ENCODE data around the gene AMZ1.
"Not testable (repeated sequence)": the region's sequence is repeated elsewhere in the genome, so short reads cannot be mapped to it uniquely, and the experiment has no call there.

AMZ1 gene

DNA sequence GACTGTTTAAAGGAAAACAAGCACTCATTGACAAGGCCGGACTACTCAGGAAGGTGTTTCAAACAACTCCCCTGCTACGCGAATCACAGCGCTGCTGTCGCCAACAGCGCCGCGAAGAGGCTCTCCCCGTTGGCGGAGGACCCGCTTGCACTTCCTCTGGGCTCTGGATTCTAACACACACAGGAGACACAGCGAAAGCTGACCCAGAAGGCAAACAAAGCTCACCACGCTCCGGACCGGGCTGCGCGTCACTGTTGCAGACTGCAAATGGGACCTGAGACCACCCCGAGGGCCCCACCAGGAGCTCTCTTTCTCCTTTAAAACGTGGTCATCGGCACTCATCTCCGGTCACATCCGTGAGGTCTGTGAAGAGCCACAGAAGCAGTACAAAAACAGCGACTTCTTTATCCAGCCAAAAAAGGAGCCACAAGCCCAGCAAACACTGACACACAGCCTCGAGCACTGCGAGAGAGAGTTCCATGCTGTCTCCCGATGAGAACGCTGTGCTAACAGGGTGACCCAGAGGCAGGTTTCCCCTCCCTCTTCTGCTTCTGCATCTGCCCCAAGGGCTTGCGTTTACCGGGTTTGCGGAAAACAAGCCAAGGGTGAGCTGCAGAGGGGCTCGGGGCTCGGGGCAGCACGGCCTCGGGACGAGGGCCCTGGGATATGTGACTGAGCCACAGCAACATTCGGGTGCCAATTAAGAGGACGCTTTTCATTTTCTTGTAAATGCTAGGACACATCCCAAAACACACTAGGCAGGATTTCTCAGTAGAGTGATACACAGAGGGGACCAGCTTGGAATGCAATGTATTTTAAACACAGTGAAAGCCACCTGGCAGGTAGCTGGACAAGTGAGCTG, 41.3 kb downstream of the AMZ1 start:
- no peak for DNase-seq (ENCODE audit: low read depth)

GRCh38 chr7:2729893-2730716, 42.1 kb downstream of the AMZ1 start:
- DNase-seq (ENCODE audit: low read depth), result no peak

GRCh38 chr7:2730846-2731770, 43.1 kb downstream of the AMZ1 start:
- DNase-seq (ENCODE audit: low read depth), result no peak

DNA sequence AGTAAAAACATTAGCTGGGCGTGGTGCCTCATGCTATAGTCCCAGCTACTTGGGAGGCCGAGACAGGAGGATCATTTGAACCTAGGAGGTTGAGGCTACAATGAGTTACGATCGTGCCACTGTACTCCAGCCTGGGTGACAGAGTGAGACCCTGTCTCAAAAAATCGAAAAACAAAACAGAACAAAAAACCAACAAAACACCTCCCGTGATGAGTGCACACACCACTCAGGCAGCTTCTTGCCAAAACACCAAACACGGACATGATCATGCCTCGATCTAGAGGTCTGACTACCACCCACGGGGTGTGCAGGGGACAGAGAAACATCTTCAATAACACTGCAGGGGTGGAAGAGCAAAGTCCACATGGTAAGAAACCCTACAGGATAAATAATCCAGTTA, 44.4 kb downstream of the AMZ1 start:
- DNase-seq (ENCODE audit: low read depth), result no peak

- no peak for DNase-seq (ENCODE audit: low read depth)
Observed at GRCh38 chr7:2732959-2733584, 45.1 kb downstream of the AMZ1 start.

DNA sequence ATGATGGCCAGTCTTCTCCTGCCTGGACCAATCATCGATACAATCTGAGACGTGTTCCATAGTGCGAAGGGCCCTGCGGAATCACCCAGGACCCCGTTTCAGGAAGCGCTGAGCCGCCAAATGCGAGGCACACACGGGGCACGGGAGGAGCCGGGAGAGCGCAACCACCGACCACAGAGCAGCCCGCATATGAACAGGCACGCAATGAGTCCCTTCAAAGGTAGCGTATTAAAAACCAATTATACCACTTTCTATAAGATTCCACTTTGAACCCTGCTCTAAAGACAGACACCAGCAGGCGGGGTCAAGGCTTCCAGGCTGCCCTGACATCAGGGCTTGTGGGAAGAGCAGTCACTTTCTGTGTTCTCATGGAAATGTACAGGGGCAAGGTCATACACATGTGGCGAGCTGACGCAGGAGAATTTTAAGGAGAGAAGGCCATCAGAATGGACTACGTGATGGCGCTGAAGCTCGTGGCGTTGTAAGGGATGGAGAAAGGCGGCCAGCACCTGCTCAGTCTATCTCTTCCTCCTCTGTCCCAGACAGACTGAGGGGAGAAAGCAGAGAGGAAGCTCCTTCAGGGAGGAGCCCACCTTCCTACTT, 46.2 kb downstream of the AMZ1 start:
- no peak for DNase-seq (ENCODE audit: low read depth)

GRCh38 chr7:2734751-2735571, 47.0 kb downstream of the AMZ1 start:
- DNase-seq (ENCODE audit: low read depth), result no peak

DNA sequence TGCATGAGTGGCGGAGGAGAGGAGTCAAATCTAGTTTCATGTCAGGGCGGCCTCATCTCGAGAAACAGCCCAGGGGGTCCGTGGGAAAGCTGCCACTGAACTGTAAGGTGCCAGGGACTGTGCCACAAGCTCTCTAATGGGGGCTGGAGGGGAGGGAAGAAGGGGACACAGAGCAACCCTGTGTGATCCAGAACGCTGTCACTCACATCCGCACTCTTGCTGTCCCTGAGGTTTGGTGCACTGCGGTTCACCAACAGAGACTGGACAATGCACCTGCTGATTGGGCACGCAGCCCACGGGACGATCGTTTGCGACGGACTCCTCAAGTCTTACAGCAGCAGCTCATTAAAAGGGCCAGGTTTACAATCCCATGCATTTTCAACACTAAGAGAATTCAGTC, 47.7 kb downstream of the AMZ1 start:
- DNase-seq (ENCODE audit: low read depth), result no peak

GRCh38 chr7:2736411-2736914, 48.5 kb downstream of the AMZ1 start:
- DNase-seq (ENCODE audit: low read depth), result no peak

DNA sequence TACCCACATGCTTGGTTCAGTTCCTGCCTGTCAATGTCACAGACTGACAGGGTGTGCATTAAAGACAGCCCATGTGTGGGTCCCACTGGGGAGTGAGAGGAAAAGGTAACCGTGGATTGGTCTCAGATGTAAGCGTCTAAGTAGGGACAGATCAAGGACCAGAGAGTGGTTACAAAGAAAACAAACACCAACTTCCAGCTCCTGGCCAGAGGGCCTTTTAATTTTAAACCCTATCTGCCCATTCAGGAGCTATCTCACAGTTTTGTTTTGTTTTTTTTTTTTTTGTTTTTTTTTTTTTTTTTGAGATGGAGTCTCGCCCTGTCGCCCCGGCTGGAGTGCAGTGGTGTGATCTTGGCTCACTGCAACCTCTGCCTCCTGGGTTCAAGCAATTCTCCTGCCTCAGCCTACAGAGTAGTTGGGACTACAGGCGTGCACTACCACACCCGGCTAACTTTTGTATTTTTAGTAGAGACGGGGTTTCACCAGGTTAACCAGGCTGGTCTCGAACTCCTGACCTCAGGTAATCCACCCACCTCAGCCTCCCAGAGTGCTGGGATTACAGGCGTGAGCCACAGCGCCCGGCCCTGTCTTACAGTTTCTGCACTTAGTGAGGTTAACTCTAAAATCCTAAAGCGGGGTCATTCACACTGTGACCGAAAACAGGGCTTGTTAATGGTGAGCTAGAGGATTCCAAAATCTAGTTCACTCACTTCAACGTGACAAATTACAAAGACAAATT, 49.2 kb downstream of the AMZ1 start:
- not testable (repeated sequence) for DNase-seq (ENCODE audit: low read depth)

- DNase-seq (ENCODE audit: low read depth), result no peak
Observed at GRCh38 chr7:2737771-2738540, 50.0 kb downstream of the AMZ1 start.

- DNase-seq (ENCODE audit: low read depth), result no peak
Observed at GRCh38 chr7:2738766-2739549, 51.0 kb downstream of the AMZ1 start.

DNA sequence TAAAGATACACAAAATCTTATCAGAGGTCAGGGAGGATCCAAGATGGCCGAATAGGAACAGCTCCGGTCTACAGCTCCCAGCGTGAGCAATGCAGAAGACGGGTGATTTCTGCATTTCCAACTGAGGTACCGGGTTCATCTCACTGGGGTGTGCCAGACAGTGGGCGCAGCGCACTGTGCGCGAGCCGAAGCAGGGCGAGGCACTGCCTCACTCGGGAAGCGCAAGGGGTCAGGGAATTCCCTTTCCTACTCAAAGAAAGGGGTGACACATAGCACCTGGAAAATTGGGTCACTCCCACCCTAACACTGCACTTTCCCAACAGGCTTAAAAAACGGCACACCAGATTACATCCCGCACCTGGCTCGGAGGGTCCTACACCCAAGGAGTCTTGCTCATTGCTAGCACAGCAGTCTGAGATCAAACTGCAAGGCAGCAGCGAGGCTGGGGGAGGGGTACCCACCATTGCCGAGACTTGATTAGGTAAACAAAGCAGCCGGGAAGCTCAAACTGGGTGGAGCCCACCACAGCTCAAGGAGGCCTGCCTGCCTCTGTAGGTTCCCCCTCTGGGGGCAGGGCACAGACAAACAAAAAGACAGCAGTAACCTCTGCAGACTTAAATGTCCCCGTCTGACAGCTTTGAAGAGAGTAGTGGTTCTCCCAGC, 55.7 kb downstream of the AMZ1 start:
- not testable (repeated sequence) for DNase-seq (ENCODE audit: low read depth)

DNA sequence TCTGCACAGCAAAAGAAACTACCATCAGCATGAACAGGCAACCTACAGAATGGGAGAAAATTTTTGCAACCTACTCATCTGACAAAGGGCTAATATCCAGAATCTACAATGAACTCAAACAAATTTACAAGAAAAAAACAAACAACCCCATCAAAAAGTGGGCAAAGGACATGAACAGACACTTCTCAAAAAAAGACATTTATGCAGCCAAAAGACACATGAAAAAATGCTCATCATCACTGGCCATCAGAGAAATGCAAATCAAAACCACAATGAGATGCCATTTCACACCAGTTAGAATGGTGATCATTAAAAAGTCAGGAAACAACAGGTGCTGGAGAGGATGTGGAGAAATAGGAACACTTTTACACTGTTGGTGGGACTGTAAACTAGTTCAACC, 60.7 kb downstream of the AMZ1 start:
- not testable (repeated sequence) for DNase-seq (ENCODE audit: low read depth)

DNA sequence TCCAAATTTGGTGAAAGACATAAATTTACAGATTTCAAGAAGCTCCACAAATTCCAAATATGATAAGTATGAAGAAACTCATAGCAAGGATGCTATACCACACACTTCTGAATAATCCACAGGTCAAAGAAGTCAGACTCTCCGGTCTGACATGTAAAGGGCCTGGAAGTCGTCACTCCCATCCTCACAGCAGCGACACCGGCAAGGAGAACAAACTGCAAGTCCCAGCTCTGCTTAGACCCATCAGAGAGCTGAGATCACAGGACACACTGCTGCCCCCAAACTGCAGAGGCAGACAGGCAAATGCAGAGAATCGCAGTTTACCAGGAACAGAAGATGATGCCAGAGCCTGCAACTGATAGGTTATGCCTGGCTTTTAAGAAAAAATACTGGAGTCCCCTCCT, 62.0 kb downstream of the AMZ1 start:
- DNase-seq (ENCODE audit: low read depth), result no peak

- DNase-seq (ENCODE audit: low read depth), result no peak
Observed at GRCh38 chr7:2751086-2751485, 63.1 kb downstream of the AMZ1 start.

- no peak for DNase-seq (ENCODE audit: low read depth)
Observed at GRCh38 chr7:2753148-2753547, 65.1 kb downstream of the AMZ1 start.
